Endodermal cell (in vitro differentiated cells): ENCODE results near the gene OSBPL7. TPM values are rescaled to one million over a fixed set of nuclear protein-coding genes. Genes with fewer than 3 reads are reported as not detected.

Source experiments
- DNase-seq: peaks from one replicate; pipeline ENCODE4 v3.0.0-alpha.2; 2017
- H3K27ac ChIP-seq: 2 replicates; pipeline ENCODE4 v1.5.1; 2013; ENCODE audit warnings: mild to moderate bottlenecking, low read depth, low read length, moderate library complexity
- H3K27me3 ChIP-seq: 2 replicates; pipeline ENCODE4 v1.6.1; 2013; ENCODE audit warnings: mild to moderate bottlenecking, low read length, moderate library complexity; ENCODE audit not compliant: insufficient read depth, control insufficient read depth, poor library complexity, severe bottlenecking
- H3K36me3 ChIP-seq: 2 replicates; pipeline ENCODE4 v1.7.0; 2013; ENCODE audit warnings: mild to moderate bottlenecking, low read length, moderate library complexity; ENCODE audit not compliant: control insufficient read depth, insufficient read depth
- H3K4me1 ChIP-seq: one replicate; pipeline ENCODE4 v1.7.0; 2013; ENCODE audit warnings: low read length; ENCODE audit not compliant: control insufficient read depth, insufficient read depth
- H3K4me3 ChIP-seq: 2 replicates; pipeline ENCODE4 v1.5.1; 2013; ENCODE audit warnings: mild to moderate bottlenecking, low read length, moderate library complexity
- H3K9ac ChIP-seq: 2 replicates; pipeline ENCODE4 v1.6.1; 2013; ENCODE audit warnings: mild to moderate bottlenecking, low read length, moderate library complexity; ENCODE audit not compliant: poor library complexity, severe bottlenecking; ENCODE audit errors: extremely low read depth
- H3K9me3 ChIP-seq: 2 replicates; pipeline ENCODE4 v1.6.1; 2013; ENCODE audit warnings: mild to moderate bottlenecking, low read length, moderate library complexity; ENCODE audit not compliant: control insufficient read depth
- H3K27ac Mint-ChIP-seq: 2 replicates; pipeline ENCODE4 v1.8.0; 2020; ENCODE audit warnings: mixed read lengths
- H3K27me3 Mint-ChIP-seq: 2 replicates; pipeline ENCODE4 v1.8.0; 2021; ENCODE audit warnings: mild to moderate bottlenecking, mixed read lengths; ENCODE audit not compliant: insufficient read depth
- H3K36me3 Mint-ChIP-seq: 2 replicates; pipeline ENCODE4 v1.8.0; 2020; ENCODE audit warnings: low read depth, mixed read lengths
- H3K4me1 Mint-ChIP-seq: 2 replicates; pipeline ENCODE4 v1.8.0; 2020; ENCODE audit warnings: mixed read lengths
- H3K4me3 Mint-ChIP-seq: 2 replicates; pipeline ENCODE4 v1.8.0; 2020; ENCODE audit warnings: mild to moderate bottlenecking, moderate library complexity, mixed read lengths
- H3K9me3 Mint-ChIP-seq: 2 replicates; pipeline ENCODE4 v1.8.0; 2020; ENCODE audit warnings: mild to moderate bottlenecking, mixed read lengths
- WGBS, 2 experiments: methylation state at CpG; one replicate each; pipeline versions ENCODE4 v1.1.5 to v1.1.7; 2013; ENCODE audit warnings: missing lambda C conversion rate in 2 of 2, mixed read lengths in 1 of 2; ENCODE audit not compliant: insufficient coverage in 1 of 2, insufficient read length in 1 of 2; 5-methylcytosine and 5-hydroxymethylcytosine counted together
- total RNA-seq, 2 donors: library from RNA; stranded (reverse); fragmentation: NEBNext Ultra II Directional in 1 of 2; extraction: Animal tissue kit (Norgen Biotek cat#: 25700) in 1 of 2; gene quantifications; 2 replicates in 1 of 2; 3 replicates in 1 of 2; pipeline ENCODE4 v1.2.1, GENCODE V29; 2021
- TF ChIP-seq, protein P1 (sequence below): fragments of 200-600 bp; sonication (generic); conservative IDR thresholded peaks from 2 replicates; pipeline ENCODE4 v1.5.0; 2021; ENCODE audit warnings: antibody characterized with exemption, mild to moderate bottlenecking

OSBPL7 gene
- total RNA-seq, 2 donors from 2014 or later = 11.4 to 15.5 TPM

DNA sequence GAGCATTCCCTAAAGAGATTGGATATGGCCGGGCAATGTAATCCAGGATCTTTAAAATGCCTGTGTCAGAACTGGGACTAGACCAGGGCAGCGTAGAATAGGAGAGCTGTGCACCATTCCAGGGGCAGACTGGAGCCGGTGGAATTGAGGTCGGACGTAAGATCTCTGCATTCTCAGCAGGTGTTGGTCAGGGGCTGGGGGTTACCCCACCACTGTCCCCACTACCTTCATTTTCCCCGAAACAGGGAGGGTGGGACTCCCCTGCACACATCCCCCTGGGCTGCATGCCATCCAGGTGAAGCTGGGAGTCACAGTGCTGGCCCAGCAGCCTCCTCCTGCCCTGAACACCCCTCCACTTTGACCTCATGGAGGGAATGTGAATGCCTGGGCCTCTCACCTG, 17.8 kb downstream of the OSBPL7 start:
- no peaks in the 10 kb centered on the region for H3K36me3 ChIP-seq
- no peak overlapping the region for H3K9ac ChIP-seq
- H3K4me1 ChIP-seq = no peaks in the 10 kb centered on the region
- no peaks in the 10 kb centered on the region for H3K9me3 Mint-ChIP-seq
- peaks cover 8% of the 10 kb centered on the region for H3K27me3 Mint-ChIP-seq
- H3K36me3 Mint-ChIP-seq = peaks cover 10% of the 10 kb centered on the region
- no peak overlapping the region for H3K27ac Mint-ChIP-seq
- no peaks in the 10 kb centered on the region for H3K9me3 ChIP-seq
- 83 to 84% methylated on average over 4 to 6 of the region's 6 CpGs for WGBS, 2 experiments
- H3K27me3 ChIP-seq = peaks cover 13% of the 10 kb centered on the region
- peak; percentile 33 for DNase-seq
- TF ChIP-seq, protein P1, sequence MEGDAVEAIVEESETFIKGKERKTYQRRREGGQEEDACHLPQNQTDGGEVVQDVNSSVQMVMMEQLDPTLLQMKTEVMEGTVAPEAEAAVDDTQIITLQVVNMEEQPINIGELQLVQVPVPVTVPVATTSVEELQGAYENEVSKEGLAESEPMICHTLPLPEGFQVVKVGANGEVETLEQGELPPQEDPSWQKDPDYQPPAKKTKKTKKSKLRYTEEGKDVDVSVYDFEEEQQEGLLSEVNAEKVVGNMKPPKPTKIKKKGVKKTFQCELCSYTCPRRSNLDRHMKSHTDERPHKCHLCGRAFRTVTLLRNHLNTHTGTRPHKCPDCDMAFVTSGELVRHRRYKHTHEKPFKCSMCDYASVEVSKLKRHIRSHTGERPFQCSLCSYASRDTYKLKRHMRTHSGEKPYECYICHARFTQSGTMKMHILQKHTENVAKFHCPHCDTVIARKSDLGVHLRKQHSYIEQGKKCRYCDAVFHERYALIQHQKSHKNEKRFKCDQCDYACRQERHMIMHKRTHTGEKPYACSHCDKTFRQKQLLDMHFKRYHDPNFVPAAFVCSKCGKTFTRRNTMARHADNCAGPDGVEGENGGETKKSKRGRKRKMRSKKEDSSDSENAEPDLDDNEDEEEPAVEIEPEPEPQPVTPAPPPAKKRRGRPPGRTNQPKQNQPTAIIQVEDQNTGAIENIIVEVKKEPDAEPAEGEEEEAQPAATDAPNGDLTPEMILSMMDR = no peak
- no peak overlapping the region for H3K27ac ChIP-seq
- H3K4me3 ChIP-seq = no peak overlapping the region
- no peaks in the 10 kb centered on the region for H3K4me1 Mint-ChIP-seq
- no peak overlapping the region for H3K4me3 Mint-ChIP-seq

DNA sequence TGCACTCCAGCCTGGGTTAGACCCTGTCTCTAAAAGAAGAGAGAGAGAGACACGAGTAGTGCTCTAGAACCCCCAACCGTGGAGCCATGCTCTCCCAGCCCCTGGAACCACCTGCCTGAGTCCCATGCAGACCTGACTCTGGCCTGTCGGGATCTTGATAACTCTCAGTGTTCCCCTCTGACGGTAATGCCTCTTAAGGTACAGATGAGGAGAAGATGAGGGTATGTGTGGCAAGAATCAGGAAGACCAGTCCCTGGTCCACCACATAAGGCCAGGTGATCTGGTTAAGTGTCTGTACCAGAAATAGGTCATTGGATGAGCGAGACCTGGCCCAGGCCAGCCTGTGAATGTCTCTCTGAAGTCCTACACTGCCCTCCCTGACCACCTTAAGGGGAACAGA, 18.4 kb downstream of the OSBPL7 start:
- Mint-ChIP-seq H3K36me3 (peaks cover 6% of the 10 kb centered on the region), H3K9me3 (no peaks in the 10 kb centered on the region), H3K27ac (no peak overlapping the region), H3K4me1 (no peaks in the 10 kb centered on the region), H3K27me3 (peaks cover 8% of the 10 kb centered on the region), H3K4me3 (no peak overlapping the region)
- peak; percentile 35 for DNase-seq
- peaks cover 19% of the 10 kb centered on the region for H3K27me3 ChIP-seq
- TF ChIP-seq, protein P1 = no peak
- WGBS, 2 experiments = 47 to 56% methylated on average over 3 to 5 of the region's 5 CpGs
- H3K27ac ChIP-seq = no peak overlapping the region
- no peaks in the 10 kb centered on the region for H3K9me3 ChIP-seq
- no peaks in the 10 kb centered on the region for H3K36me3 ChIP-seq
- no peak overlapping the region for H3K9ac ChIP-seq
- no peaks in the 10 kb centered on the region for H3K4me1 ChIP-seq
- H3K4me3 ChIP-seq = no peak overlapping the region

DNA sequence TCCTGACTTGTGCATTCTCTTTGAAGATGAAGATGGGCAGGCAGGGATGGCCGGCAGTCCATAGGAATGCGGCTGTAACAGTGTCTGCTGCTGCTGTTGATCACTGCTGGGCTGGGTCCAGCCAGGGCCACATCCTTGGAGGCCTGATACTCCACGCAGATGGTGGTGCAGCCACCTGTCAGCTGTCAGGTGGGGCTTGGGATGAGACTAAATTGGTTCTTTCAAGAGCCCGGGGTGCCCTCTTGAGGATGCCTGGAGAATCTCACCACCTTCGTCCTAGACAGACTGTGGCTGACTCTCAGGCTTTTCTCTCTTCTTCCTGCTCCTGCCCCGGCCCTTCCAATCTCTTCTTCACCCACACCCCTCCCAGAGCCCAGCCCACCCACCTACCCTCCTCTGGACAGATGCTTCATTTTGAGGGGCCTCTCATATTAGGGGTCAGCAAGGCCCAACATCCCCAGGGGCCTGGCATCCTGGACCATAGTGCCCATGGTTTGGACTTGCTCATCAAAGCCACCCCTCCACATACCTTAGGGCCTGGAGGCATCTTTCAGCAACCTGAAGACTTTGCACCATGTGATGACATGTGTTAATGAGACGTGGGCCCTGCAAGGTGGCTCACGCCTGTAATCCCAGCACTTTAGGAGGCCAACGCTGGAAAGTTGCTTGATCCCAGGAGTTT, 19.1 kb downstream of the OSBPL7 start:
- DNase-seq = peak; percentile 92
- Mint-ChIP-seq H3K9me3 (no peaks in the 10 kb centered on the region), H3K36me3 (peaks cover 1% of the 10 kb centered on the region), H3K4me3 (no peak overlapping the region), H3K27me3 (peaks cover 8% of the 10 kb centered on the region), H3K27ac (no peak overlapping the region), H3K4me1 (no peaks in the 10 kb centered on the region)
- Histone ChIP-seq H3K36me3 (no peaks in the 10 kb centered on the region), H3K27me3 (peaks cover 21% of the 10 kb centered on the region), H3K9me3 (no peaks in the 10 kb centered on the region), H3K4me3 (no peak overlapping the region), H3K27ac (no peak overlapping the region), H3K4me1 (no peaks in the 10 kb centered on the region), H3K9ac (no peak overlapping the region)
- TF ChIP-seq, protein P1 = peak; percentile 77
- 31 to 40% methylated on average over 8 to 9 of the region's 9 CpGs for WGBS, 2 experiments
